ENCODE data around the gene SLC6A12.
A peak's percentile ranks its signal among the peaks of the same experiment; 100 is the strongest.

The SLC6A12 gene

DNA sequence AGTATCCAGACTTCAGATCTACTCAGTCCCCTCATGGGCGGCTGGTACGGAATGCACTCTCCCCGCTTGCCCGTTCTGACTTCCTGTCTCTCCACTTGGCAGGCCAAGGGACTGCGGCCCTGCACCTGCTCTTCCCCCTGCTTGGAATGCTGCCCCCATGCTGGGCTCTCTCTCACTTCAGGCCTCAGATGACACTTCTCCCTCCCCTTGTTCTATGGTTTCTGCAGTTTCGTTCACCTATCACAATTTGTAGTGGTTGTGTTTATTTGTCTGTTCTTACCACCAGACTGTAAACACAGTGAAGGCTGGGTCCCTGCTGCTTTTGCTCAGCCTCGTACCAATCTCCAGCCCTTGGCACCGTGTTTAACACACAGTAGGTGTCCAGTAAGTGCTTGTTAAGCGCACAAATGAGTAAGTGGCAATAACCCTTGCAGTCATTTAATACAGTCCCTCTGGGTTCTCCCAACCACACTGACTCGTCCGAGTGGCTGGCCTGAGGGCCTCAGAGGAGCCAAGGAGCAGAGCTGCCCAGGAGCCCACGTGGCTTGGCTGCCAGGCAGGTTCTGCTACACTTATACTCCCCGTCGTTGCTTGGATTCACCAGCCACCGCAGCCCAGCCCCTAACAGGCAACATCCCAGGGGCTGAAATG is 11.8 kb downstream of the SLC6A12 start (continued):
- TF ChIP-seq ZNF692 (tag by site-specific recombination; IDR thresholded peaks at IDR 0.05): peak; percentile 52; the same call in 1 of the 2 replicates
- TF ChIP-seq ZNF341 (tag by site-specific recombination; IDR thresholded peaks at IDR 0.05; ENCODE audit: low read depth): peak; percentile 72; the same call in 1 of the 2 replicates
- TF ChIP-seq, protein P1, sequence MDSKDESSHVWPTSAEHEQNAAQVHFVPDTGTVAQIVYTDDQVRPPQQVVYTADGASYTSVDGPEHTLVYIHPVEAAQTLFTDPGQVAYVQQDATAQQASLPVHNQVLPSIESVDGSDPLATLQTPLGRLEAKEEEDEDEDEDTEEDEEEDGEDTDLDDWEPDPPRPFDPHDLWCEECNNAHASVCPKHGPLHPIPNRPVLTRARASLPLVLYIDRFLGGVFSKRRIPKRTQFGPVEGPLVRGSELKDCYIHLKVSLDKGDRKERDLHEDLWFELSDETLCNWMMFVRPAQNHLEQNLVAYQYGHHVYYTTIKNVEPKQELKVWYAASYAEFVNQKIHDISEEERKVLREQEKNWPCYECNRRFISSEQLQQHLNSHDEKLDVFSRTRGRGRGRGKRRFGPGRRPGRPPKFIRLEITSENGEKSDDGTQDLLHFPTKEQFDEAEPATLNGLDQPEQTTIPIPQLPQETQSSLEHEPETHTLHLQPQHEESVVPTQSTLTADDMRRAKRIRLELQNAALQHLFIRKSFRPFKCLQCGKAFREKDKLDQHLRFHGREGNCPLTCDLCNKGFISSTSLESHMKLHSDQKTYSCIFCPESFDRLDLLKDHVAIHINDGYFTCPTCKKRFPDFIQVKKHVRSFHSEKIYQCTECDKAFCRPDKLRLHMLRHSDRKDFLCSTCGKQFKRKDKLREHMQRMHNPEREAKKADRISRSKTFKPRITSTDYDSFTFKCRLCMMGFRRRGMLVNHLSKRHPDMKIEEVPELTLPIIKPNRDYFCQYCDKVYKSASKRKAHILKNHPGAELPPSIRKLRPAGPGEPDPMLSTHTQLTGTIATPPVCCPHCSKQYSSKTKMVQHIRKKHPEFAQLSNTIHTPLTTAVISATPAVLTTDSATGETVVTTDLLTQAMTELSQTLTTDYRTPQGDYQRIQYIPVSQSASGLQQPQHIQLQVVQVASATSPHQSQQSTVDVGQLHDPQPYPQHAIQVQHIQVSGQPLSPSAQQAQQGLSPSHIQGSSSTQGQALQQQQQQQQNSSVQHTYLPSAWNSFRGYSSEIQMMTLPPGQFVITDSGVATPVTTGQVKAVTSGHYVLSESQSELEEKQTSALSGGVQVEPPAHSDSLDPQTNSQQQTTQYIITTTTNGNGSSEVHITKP (tag by site-specific recombination; IDR thresholded peaks at IDR 0.05): 0 out of 2 replicates have a peak, but pooled peaks have one; percentile 10
- 0 out of 2 replicates have a peak, but pooled peaks have one; percentile 51 for TF ChIP-seq ZNF423 (tag by site-specific recombination; IDR thresholded peaks at IDR 0.05)
- no peak for TF ChIP-seq ZNF558 (tag by site-specific recombination; IDR thresholded peaks at IDR 0.05)
- TF ChIP-seq ZNF843 (tag by site-specific recombination; IDR thresholded peaks at IDR 0.05): peak; percentile 22; the same call in 1 of the 2 replicates
- peak; percentile 52; the same call in 1 of the 2 replicates for TF ChIP-seq IKZF3 (tag by site-specific recombination; IDR thresholded peaks at IDR 0.05)
- no peak for TF ChIP-seq ZNF837 (tag by site-specific recombination; IDR thresholded peaks at IDR 0.05)
- TF ChIP-seq ZNF10 (tag by site-specific recombination; IDR thresholded peaks at IDR 0.05): peak; percentile 88
- no peak for TF ChIP-seq OVOL3 (tag by site-specific recombination; IDR thresholded peaks at IDR 0.05)
- 0 out of 2 replicates have a peak, but pooled peaks have one; percentile 11 for TF ChIP-seq OSR2 (tag by site-specific recombination; IDR thresholded peaks at IDR 0.05)
- peak; percentile 70 for TF ChIP-seq SP7 (tag by site-specific recombination; IDR thresholded peaks at IDR 0.05)
- TF ChIP-seq, protein P2, sequence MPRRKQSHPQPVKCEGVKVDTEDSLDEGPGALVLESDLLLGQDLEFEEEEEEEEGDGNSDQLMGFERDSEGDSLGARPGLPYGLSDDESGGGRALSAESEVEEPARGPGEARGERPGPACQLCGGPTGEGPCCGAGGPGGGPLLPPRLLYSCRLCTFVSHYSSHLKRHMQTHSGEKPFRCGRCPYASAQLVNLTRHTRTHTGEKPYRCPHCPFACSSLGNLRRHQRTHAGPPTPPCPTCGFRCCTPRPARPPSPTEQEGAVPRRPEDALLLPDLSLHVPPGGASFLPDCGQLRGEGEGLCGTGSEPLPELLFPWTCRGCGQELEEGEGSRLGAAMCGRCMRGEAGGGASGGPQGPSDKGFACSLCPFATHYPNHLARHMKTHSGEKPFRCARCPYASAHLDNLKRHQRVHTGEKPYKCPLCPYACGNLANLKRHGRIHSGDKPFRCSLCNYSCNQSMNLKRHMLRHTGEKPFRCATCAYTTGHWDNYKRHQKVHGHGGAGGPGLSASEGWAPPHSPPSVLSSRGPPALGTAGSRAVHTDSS (tag by site-specific recombination; IDR thresholded peaks at IDR 0.05): no peak
- no peak for TF ChIP-seq SETDB1 (IDR thresholded peaks at IDR 0.05; ENCODE audit: insufficient read length, low read length)
- no peak for TF ChIP-seq YY1 (tag by site-specific recombination; IDR thresholded peaks at IDR 0.05)
- no peak for TF ChIP-seq ZNF530 (tag by site-specific recombination; IDR thresholded peaks at IDR 0.05; ENCODE audit: low read depth)
- no peak for TF ChIP-seq ZNF580 (tag by site-specific recombination; IDR thresholded peaks at IDR 0.05)
- TF ChIP-seq ZIC2 (tag by site-specific recombination; IDR thresholded peaks at IDR 0.05): peak; percentile 100
- no peak for TF ChIP-seq ZNF610 (tag by site-specific recombination; IDR thresholded peaks at IDR 0.05; ENCODE audit: borderline replicate concordance)
- no peak for TF ChIP-seq ZNF350 (tag by site-specific recombination; IDR thresholded peaks at IDR 0.05)
- no peak for TF ChIP-seq ZNF169 (tag by site-specific recombination; IDR thresholded peaks at IDR 0.05)
- TF ChIP-seq ZNF366 (tag by site-specific recombination; conservative IDR thresholded peaks at IDR 0.05): no peak
- no peak for TF ChIP-seq ZFP69B (tag by site-specific recombination; IDR thresholded peaks at IDR 0.05)
- peak; percentile 51; the same call in 1 of the 2 replicates for TF ChIP-seq ZBTB21 (tag by site-specific recombination; IDR thresholded peaks at IDR 0.05)
- no peak for TF ChIP-seq ZNF555 (tag by site-specific recombination; conservative IDR thresholded peaks at IDR 0.05)
- no peak for TF ChIP-seq ZSCAN4 (tag by site-specific recombination; IDR thresholded peaks at IDR 0.05)
- TF ChIP-seq ZNF146 (tag by site-specific recombination; IDR thresholded peaks at IDR 0.05): 0 out of 2 replicates have a peak, but pooled peaks have one; percentile 15
- no peak for TF ChIP-seq ZFP41 (tag by site-specific recombination; IDR thresholded peaks at IDR 0.05; ENCODE audit: borderline replicate concordance)
- TF ChIP-seq, protein P3, sequence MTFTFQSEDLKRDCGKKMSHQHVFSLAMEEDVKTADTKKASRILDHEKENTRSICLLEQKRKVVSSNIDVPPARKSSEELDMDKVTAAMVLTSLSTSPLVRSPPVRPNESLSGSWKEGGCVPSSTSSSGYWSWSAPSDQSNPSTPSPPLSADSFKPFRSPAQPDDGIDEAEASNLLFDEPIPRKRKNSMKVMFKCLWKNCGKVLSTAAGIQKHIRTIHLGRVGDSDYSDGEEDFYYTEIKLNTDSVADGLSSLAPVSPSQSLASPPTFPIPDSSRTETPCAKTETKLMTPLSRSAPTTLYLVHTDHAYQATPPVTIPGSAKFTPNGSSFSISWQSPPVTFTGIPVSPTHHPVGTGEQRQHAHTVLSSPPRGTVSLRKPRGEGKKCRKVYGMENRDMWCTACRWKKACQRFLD (tag by site-specific recombination; IDR thresholded peaks at IDR 0.05): no peak
- 0 out of 2 replicates have a peak, but pooled peaks have one; percentile 16 for TF ChIP-seq ZNF660 (tag by site-specific recombination; IDR thresholded peaks at IDR 0.05)
- 0 out of 2 replicates have a peak, but pooled peaks have one; percentile 21 for TF ChIP-seq ZNF501 (tag by site-specific recombination; IDR thresholded peaks at IDR 0.05)
- TF ChIP-seq ZXDB (tag by site-specific recombination; IDR thresholded peaks at IDR 0.05): no peak
